Uterus (tissue), 4 donors: ENCODE results near the gene CAMTA1. TPM values are rescaled to one million over a fixed set of nuclear protein-coding genes. Genes with fewer than 3 reads are reported as not detected.

Experiments used
- DNase-seq, 2 donors: peaks; one replicate each; pipeline ENCODE4 v3.0.0-alpha.2; 2019 to 2020
- H3K27ac ChIP-seq, 2 donors: fragments of 200-600 bp; sonication (generic); 1 replicate in 1 of 2; 2 replicates in 1 of 2; pipeline ENCODE4 v1.5.1; 2016 to 2018
- H3K27me3 ChIP-seq, 2 donors: fragments of 200-600 bp; sonication (generic); one replicate each; pipeline ENCODE4 v1.5.1; 2018 to 2019; ENCODE audit warnings: control low read depth in 1 of 2
- H3K36me3 ChIP-seq, 2 donors: fragments of 200-600 bp; sonication (generic); one replicate each; pipeline ENCODE4 v1.5.1; 2019; ENCODE audit warnings: control low read depth in 1 of 2
- H3K4me1 ChIP-seq, 2 donors: fragments of 200-600 bp; sonication (generic); one replicate each; pipeline ENCODE4 v1.5.1; 2018 to 2019; ENCODE audit warnings: control low read depth in 1 of 2
- H3K4me3 ChIP-seq, 2 donors: fragments of 200-600 bp; sonication (generic); 1 replicate in 1 of 2; 2 replicates in 1 of 2; pipeline ENCODE4 v1.5.1; 2018 to 2019; ENCODE audit warnings: mild to moderate bottlenecking in 1 of 2
- H3K9me3 ChIP-seq, 2 donors: fragments of 200-600 bp; sonication (generic); one replicate each; pipeline ENCODE4 v1.5.1; 2019; ENCODE audit warnings: control low read depth in 1 of 2
- POLR2A ChIP-seq, 2 donors: fragments of 450-650 bp; IDR thresholded peaks; one replicate each; pipeline ENCODE4 v1.6.1; 2016; ENCODE audit warnings: antibody characterized with exemption in 2 of 2, mild to moderate bottlenecking in 1 of 2, moderate library complexity in 1 of 2
- intact Hi-C: fragments of 100-400 bp; cut with DNase I; formaldehyde crosslinking; loops from one replicate; pipeline ENCODE4 v1.15.1; 2023; ENCODE audit warnings: low total_unique reads
- total RNA-seq, 4 donors: library from RNA; depleted of rRNA in 3 of 4; stranded (reverse); fragments of >200 nt in 3 of 4; gene quantifications; one replicate each; pipeline versions ENCODE4 v1.1.0 to v1.2.4, GENCODE V29; 2014 to 2023
- TF ChIP-seq, protein P1 (sequence below), 4 experiments: fragments of 200-600 bp in 2 of 4; fragments of 450-650 bp in 2 of 4; sonication (generic) in 2 of 4; IDR thresholded peaks; one replicate each; pipeline ENCODE4 v1.5.1; 2016 to 2019; ENCODE audit warnings: antibody characterized with exemption in 4 of 4, mild to moderate bottlenecking in 2 of 4, moderate library complexity in 1 of 4
- donor health status: DM: yes; HTN: yes; CAD: no.

The CAMTA1 gene
- total RNA-seq, 4 donors from 2014 or later = 29.7 to 427 (median 64.8) TPM

DNA sequence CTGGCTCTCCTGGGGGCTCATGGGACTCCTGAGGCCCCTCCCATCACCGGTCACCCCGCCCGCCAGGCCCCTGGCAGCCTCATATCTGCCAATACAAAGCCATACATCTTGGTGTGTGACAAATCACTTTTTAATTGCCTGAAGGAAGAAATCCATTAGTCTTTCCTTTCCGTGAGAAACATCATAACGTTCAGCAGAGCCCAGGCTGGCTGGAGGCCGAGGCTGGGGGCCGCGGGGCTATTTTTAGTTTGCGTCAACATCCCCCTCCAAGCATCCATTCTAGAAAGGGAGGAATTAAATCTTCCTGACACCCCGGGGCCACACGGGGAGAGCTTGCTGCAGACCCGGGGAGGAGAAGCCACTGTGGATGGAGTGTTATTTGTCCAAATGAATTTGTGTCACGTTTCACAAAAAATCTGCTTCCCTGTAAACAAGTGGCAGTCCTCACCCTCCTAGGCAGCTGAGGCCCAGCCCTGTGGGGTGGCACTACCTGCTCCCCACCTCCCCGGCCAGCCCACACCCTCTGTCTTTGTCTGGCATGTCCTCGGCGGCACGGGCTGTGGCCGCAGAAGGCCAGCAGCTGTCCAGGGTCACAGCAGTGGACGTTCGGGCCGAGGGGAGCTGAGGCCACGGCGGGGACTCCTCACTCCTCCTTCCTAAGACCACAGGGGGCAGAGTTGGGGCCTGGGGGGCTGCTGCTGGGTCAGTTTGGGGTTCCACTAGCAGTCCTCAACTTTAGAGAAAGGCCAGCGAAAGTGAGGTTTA lies 749.0 kb downstream of the CAMTA1 start:
- no peak overlapping the region for H3K27ac ChIP-seq
- no peaks in the 10 kb centered on the region for H3K27me3 ChIP-seq
- no peaks in the 10 kb centered on the region for H3K36me3 ChIP-seq
- intact Hi-C loops = no loop called here
- H3K4me1 ChIP-seq = peaks cover 0 to 11% of the 10 kb centered on the region in 2 donors
- no peaks in the 10 kb centered on the region for H3K9me3 ChIP-seq
- H3K4me3 ChIP-seq = no peak overlapping the region
- no peak for DNase-seq
- TF ChIP-seq, protein P1, sequence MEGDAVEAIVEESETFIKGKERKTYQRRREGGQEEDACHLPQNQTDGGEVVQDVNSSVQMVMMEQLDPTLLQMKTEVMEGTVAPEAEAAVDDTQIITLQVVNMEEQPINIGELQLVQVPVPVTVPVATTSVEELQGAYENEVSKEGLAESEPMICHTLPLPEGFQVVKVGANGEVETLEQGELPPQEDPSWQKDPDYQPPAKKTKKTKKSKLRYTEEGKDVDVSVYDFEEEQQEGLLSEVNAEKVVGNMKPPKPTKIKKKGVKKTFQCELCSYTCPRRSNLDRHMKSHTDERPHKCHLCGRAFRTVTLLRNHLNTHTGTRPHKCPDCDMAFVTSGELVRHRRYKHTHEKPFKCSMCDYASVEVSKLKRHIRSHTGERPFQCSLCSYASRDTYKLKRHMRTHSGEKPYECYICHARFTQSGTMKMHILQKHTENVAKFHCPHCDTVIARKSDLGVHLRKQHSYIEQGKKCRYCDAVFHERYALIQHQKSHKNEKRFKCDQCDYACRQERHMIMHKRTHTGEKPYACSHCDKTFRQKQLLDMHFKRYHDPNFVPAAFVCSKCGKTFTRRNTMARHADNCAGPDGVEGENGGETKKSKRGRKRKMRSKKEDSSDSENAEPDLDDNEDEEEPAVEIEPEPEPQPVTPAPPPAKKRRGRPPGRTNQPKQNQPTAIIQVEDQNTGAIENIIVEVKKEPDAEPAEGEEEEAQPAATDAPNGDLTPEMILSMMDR (IDR thresholded peaks at IDR 0.05) = no peak
- no peak for TF ChIP-seq POLR2A (IDR thresholded peaks at IDR 0.05)

DNA sequence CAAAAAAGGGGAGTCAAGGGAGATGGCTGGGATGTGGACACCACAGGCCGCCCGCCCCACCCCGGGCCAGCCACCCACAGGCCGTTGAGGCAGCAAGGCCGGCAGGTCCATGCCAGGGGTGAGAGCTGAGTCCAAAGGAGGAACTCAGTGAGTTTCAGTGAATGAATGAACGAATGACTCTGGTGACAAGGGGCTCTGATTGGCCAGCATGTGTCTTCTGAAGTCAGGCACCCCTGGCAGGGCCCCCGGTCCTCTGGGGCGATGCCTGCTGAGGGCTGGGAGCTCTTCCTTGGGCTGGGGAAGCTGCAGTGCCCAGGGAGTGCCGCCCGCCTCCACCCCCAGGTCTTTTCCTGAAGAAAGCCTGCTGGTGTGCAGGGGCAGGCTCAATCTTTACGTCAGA lies 749.8 kb downstream of the CAMTA1 start:
- Histone ChIP-seq H3K4me1 (peaks cover 0 to 11% of the 10 kb centered on the region in 2 donors), H3K9me3 (no peaks in the 10 kb centered on the region), H3K36me3 (no peaks in the 10 kb centered on the region), H3K27me3 (no peaks in the 10 kb centered on the region), H3K27ac (no peak overlapping the region), H3K4me3 (no peak overlapping the region)
- no peak for TF ChIP-seq POLR2A (IDR thresholded peaks at IDR 0.05)
- TF ChIP-seq, protein P1 (IDR thresholded peaks at IDR 0.05) = no peak
- no peak for DNase-seq
- intact Hi-C loops = no loop called here

DNA sequence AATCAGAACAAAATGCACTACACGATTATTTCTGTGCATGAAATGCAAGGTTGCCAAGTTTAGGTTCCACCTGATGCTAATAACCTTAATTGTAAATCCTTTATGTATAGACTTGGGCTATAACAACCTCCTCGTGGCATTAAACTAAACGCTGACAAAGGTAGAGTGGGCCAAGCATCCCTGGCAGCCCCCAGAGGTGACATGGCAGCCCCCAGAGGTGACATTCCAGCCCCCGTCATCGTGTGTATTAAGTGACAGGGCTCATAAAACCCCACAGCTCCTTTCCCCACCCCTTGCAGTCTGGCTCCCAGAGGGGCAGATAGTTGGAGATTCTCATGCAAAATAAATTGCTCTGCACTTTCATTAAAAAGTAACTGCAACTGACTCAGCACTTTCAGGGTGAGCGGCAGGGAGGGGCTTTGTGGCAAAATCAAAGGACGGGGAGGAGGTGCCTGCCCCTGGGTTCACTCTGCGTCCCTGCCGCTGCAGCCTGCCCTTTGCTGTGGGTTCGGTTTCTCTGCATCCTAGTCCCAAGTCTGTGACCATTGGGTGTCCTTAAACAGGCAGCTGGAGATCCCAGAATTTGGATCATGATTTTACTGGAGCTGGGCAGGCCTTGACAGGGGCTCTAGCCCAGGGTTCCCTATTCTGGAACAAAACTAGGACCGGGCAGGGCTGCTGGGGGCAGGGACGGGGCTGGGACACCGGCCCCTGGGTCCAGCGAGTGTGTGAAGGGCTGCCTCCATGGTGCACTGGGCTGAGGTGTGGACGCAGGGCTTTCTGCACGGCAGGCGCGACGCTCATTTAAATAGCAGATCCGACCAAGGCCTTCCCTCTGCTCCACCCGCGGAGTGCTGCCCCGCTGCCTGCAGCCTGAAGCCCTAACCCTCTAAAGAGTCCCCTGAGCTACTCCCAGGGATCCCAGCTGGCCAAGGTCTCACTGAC lies 751.0 kb downstream of the CAMTA1 start:
- H3K4me3 ChIP-seq = no peak overlapping the region
- H3K27ac ChIP-seq = no peak overlapping the region
- DNase-seq = no peak
- H3K36me3 ChIP-seq = no peaks in the 10 kb centered on the region
- H3K27me3 ChIP-seq = no peaks in the 10 kb centered on the region
- intact Hi-C loops = no loop called here
- H3K4me1 ChIP-seq = peaks cover 0 to 11% of the 10 kb centered on the region in 2 donors
- H3K9me3 ChIP-seq = no peaks in the 10 kb centered on the region
- no peak for TF ChIP-seq POLR2A (IDR thresholded peaks at IDR 0.05)
- TF ChIP-seq, protein P1 (IDR thresholded peaks at IDR 0.05) = no peak

DNA sequence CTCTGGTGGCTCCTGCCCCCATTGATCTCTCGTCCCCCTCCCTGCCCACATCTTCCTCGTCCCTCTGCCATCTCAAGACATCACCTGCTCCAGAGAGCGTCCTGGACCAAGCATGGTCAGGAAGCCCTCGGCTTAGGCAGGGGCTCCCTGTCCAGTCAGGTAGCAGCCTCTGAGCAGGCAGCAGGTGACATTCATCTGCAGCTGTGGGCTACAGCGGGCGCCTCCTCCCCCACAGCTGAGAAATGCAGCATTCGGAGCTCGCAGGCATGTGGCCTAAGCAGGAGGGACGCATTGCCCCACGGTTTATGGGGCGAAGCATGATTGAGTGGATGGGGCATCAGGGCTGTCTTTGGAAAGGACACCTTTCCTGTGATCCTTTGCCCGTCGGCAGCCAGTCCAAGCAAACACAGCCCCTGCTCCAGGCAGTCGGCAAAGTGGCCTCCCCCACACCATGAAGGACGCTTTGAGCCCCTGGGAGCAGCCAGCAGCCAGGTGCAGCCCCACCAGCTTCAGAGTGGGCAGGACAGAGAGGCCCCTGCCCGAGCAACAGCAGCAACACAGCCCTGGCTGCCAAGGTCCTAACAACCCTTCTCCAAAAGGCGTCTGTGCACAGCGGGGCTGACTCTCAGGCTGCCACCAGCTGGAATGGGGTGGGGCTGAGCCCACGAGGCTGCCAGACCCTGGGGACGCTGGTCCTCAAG lies 751.8 kb downstream of the CAMTA1 start:
- intact Hi-C loops = no loop called here
- no peaks in the 10 kb centered on the region for H3K36me3 ChIP-seq
- no peak overlapping the region for H3K27ac ChIP-seq
- no peak for DNase-seq
- no peak overlapping the region for H3K4me3 ChIP-seq
- no peaks in the 10 kb centered on the region for H3K9me3 ChIP-seq
- H3K27me3 ChIP-seq = no peaks in the 10 kb centered on the region
- no peak for TF ChIP-seq POLR2A (IDR thresholded peaks at IDR 0.05)
- TF ChIP-seq, protein P1 (IDR thresholded peaks at IDR 0.05) = no peak
- H3K4me1 ChIP-seq = peaks cover 0 to 11% of the 10 kb centered on the region in 2 donors
